Endothelial cell of umbilical vein (primary cell): ENCODE measurements around the gene RFNG. TPM values are rescaled to one million over a fixed set of nuclear protein-coding genes. Genes with fewer than 3 reads are reported as not detected.

Experiments used
- BruUV-seq: library from RNA; stranded (reverse); fragments of 400-500 nt; replicated peaks from 2 replicates; lab custom pipeline; 2021; lab: Mats Ljungman, UMichigan
- CTCF ChIA-PET: fragments of 300-600, 350-600 bp; sonication (Branson Sonifier 250); formaldehyde crosslinking; loops from one replicate; lab custom pipeline; 2021; ENCODE audit warnings: antibody characterized with exemption, inconsistent platforms; lab: Charles Lee
- POLR2A ChIA-PET: fragments of 300-600, 350-600 bp; sonication (Branson Sonifier 250); formaldehyde crosslinking; loops from one replicate; lab custom pipeline; 2021; ENCODE audit warnings: antibody characterized with exemption, inconsistent platforms; lab: Charles Lee
- DNase-seq: peaks from one replicate; pipeline ENCODE4 v3.0.0-alpha.2; 2011; ENCODE audit warnings: low read depth, low spot score
- FAIRE-seq: peaks from 2 replicates; lab custom pipeline; 2011; peaks lifted over from hg19 to GRCh38; lab: Jason Lieb, UNC
- H2AFZ ChIP-seq: 2 replicates; pipeline ENCODE4 v1.6.0; 2012; ENCODE audit warnings: low read depth, low read length, control low read depth, inconsistent platforms
- H3K27ac ChIP-seq: 2 replicates; pipeline ENCODE4 v1.5.1; 2011; ENCODE audit warnings: low read depth, mild to moderate bottlenecking, control low read depth, low read length, moderate library complexity; ENCODE audit not compliant: insufficient read depth
- H3K27me3 ChIP-seq, 2 experiments: 2 replicates each; pipeline versions ENCODE4 v1.6.0 to v1.6.1; 2011; ENCODE audit warnings: low read length in 2 of 2, mixed read lengths in 1 of 2; ENCODE audit not compliant: control insufficient read depth in 2 of 2, insufficient read depth in 2 of 2
- H3K36me3 ChIP-seq, 2 experiments: 2 replicates in 1 of 2; 3 replicates in 1 of 2; pipeline ENCODE4 v1.5.1; 2011; ENCODE audit warnings: low read length in 2 of 2, mild to moderate bottlenecking in 1 of 2, moderate library complexity in 1 of 2; ENCODE audit not compliant: control insufficient read depth in 2 of 2, insufficient read depth in 2 of 2; ENCODE audit errors: extremely low read depth in 1 of 2
- H3K4me1 ChIP-seq: 3 replicates; pipeline ENCODE4 v1.5.1; 2011; ENCODE audit warnings: mild to moderate bottlenecking, low read length; ENCODE audit not compliant: control insufficient read depth, insufficient read depth; ENCODE audit errors: extremely low read depth
- H3K4me2 ChIP-seq: 2 replicates; pipeline ENCODE4 v1.6.1; 2011; ENCODE audit warnings: low read length, control low read depth, mixed read lengths; ENCODE audit not compliant: insufficient read depth
- H3K4me3 ChIP-seq, 3 experiments: fragments of 200-600 bp in 1 of 3; sonication (generic), shearing (Covaris generic) in 1 of 3; replicated peaks in 1 of 3; 2 replicates each; pipeline ENCODE4 v1.5.1; 2011 to 2016; ENCODE audit warnings: control low read depth in 3 of 3, low read length in 3 of 3, mild to moderate bottlenecking in 2 of 3, inconsistent platforms in 1 of 3, low read depth in 1 of 3, moderate library complexity in 1 of 3; ENCODE audit not compliant: insufficient read depth in 1 of 3
- H3K79me2 ChIP-seq: 2 replicates; pipeline ENCODE4 v1.6.0; 2012; ENCODE audit warnings: low read length, inconsistent platforms; ENCODE audit not compliant: control insufficient read depth, insufficient read depth
- H3K9ac ChIP-seq: replicated peaks from 2 replicates; pipeline ENCODE3; 2011; ENCODE audit warnings: low read length, control low read depth; ENCODE audit not compliant: insufficient read depth; ENCODE audit errors: extremely low read depth
- H3K9me1 ChIP-seq: replicated peaks from 3 replicates; pipeline ENCODE4 v1.6.0; 2011; ENCODE audit warnings: mild to moderate bottlenecking, low read length; ENCODE audit not compliant: control insufficient read depth, insufficient read depth; ENCODE audit errors: extremely low read depth
- H3K9me3 ChIP-seq: replicated peaks from 2 replicates; pipeline ENCODE4 v1.5.1; 2012; ENCODE audit warnings: low read length, inconsistent platforms; ENCODE audit not compliant: control insufficient read depth, insufficient read depth
- H4K20me1 ChIP-seq: replicated peaks from 2 replicates; pipeline ENCODE3; 2011; ENCODE audit warnings: mild to moderate bottlenecking, low read length; ENCODE audit not compliant: control insufficient read depth, insufficient read depth; ENCODE audit errors: extremely low read depth
- CTCF ChIP-seq, 2 donors: IDR thresholded peaks; 1 replicate in 1 of 2; 2 replicates in 1 of 2; pipeline ENCODE4 v1.5.1; 2011; ENCODE audit warnings: low read length in 2 of 2, mild to moderate bottlenecking in 2 of 2, moderate library complexity in 2 of 2, control low read depth in 1 of 2, inconsistent platforms in 1 of 2, low read depth in 1 of 2; ENCODE audit not compliant: insufficient read depth in 1 of 2; ENCODE audit errors: extremely low read depth in 1 of 2
- EZH2 ChIP-seq: IDR thresholded peaks from 2 replicates; pipeline ENCODE4 v1.6.1; 2012; ENCODE audit warnings: borderline replicate concordance, low read depth, mild to moderate bottlenecking, moderate library complexity, low read length, inconsistent platforms; ENCODE audit not compliant: severe bottlenecking
- FOS ChIP-seq: IDR thresholded peaks from 2 replicates; pipeline ENCODE4 v1.6.1; 2011; ENCODE audit warnings: mild to moderate bottlenecking, low read length, moderate library complexity, borderline replicate concordance; ENCODE audit not compliant: insufficient read depth
- GATA2 ChIP-seq: IDR thresholded peaks from 2 replicates; pipeline ENCODE4 v1.7.0; 2011; ENCODE audit warnings: low read depth, mild to moderate bottlenecking, moderate library complexity, mixed read lengths, low read length; ENCODE audit not compliant: insufficient read length, insufficient read depth
- JUN ChIP-seq: IDR thresholded peaks from 2 replicates; pipeline ENCODE4 v1.6.1; 2011; ENCODE audit warnings: borderline replicate concordance, low read depth; ENCODE audit not compliant: insufficient read length, insufficient read depth
- MYC ChIP-seq: IDR thresholded peaks from one replicate; pipeline ENCODE4 v1.6.1; 2011; ENCODE audit warnings: mild to moderate bottlenecking, low read depth, low read length
- POLR2A ChIP-seq: IDR thresholded peaks from 2 replicates; pipeline ENCODE4 v1.6.1; 2012; ENCODE audit warnings: low read depth, mild to moderate bottlenecking, control low read depth, low read length
- POLR2AphosphoS5 ChIP-seq: IDR thresholded peaks from 2 replicates; pipeline ENCODE4 v1.6.1; 2012; ENCODE audit warnings: low read depth, mild to moderate bottlenecking, control low read depth, low read length, moderate library complexity; ENCODE audit not compliant: insufficient read depth
- dilution Hi-C: fragments of 300-500 bp; cut with MboI; formaldehyde crosslinking; loops from one replicate; pipeline ENCODE4 v1.15.0; 2019; ENCODE audit warnings: low sequenced_read_pairs; ENCODE audit not compliant: extremely low pct_ligation_motif_present
- intact Hi-C: fragments of 100-400 bp; cut with micrococcal nuclease; formaldehyde crosslinking; loops from one replicate; pipeline ENCODE4 v1.10.0; 2022
- polyA plus RNA-seq, 4 experiments: library from polyadenylated mRNA; depleted of rRNA in 3 of 4; stranded (reverse) in 3 of 4; unstranded in 1 of 4; fragments of >200 nt; gene quantifications; 2 replicates each; pipeline versions ENCODE4 v1.2.1 to v1.2.3, GENCODE V29; 2011 to 2012; ENCODE audit warnings: missing spikeins in 1 of 4
- total RNA-seq: library from RNA; stranded (reverse); gene quantifications from 2 replicates; pipeline ENCODE4 v1.2.3, GENCODE V29; 2021
- TF ChIP-seq, protein P1 (sequence below): IDR thresholded peaks from 2 replicates; pipeline ENCODE4 v1.6.1; 2011; ENCODE audit not compliant: insufficient read depth, insufficient read length

Gene RFNG
- total and polyA plus RNA-seq, 2 donors (not counting 3 experiments of a cell fraction or from before 2014, with no cell fraction given) = 33.7 to 40.0 TPM

- H4K20me1 ChIP-seq = no peaks in the 10 kb centered on the region
- H3K79me2 ChIP-seq = peaks cover 4% of the 10 kb centered on the region
- TF ChIP-seq GATA2 (no peak), CTCF (IDR thresholded peaks at IDR 0.05; ENCODE audit: extremely low read depth in 1 of 2, insufficient read depth in 1 of 2, low read depth in 1 of 2, low read length in 2 of 2) (no peak), POLR2A (no peak), EZH2 (no peak), FOS (no peak), JUN (no peak), POLR2AphosphoS5 (no peak), MYC (no peak)
- TF ChIP-seq, protein P1, sequence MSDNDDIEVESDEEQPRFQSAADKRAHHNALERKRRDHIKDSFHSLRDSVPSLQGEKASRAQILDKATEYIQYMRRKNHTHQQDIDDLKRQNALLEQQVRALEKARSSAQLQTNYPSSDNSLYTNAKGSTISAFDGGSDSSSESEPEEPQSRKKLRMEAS = no peak
- H3K4me2 ChIP-seq = no peak overlapping the region
- ChIA-PET POLR2A (no interaction called here), CTCF (interaction anchor here (1.3 to 4.2 kb wide), 4 partner anchors 8 to 126 kb away, joined by 4 to 127 read pairs (median 34); partner anchors contain the start of genes CENPX, DCXR, LRRC45 and NOTUM)
- no peaks in the 10 kb centered on the region for H3K27me3 ChIP-seq
- intact Hi-C loops = loop anchor here (10.0 kb wide), 1 partner anchor 186 kb away; the partner anchor contains the start of gene CCDC57
- no peaks in the 10 kb centered on the region for H3K9me1 ChIP-seq
- no peak overlapping the region for H2AFZ ChIP-seq
- peaks cover 12% of the 10 kb centered on the region for H3K4me1 ChIP-seq
- dilution Hi-C loops = no loop called here
- H3K36me3 ChIP-seq = no peaks in the 10 kb centered on the region
- no peak overlapping the region for H3K4me3 ChIP-seq
- DNase-seq = no peak
- H3K27ac ChIP-seq = no peak overlapping the region
- FAIRE-seq = no peak
- H3K9me3 ChIP-seq = no peaks in the 10 kb centered on the region
- no peak overlapping the region for H3K9ac ChIP-seq
- BruUV-seq = no TSS peak
Observed at GRCh38 chr17:82028966-82029365, 22.6 kb downstream of the RFNG start.
